Measurements from ENCODE around the gene ATF2. TPM values are rescaled to one million over a fixed set of nuclear protein-coding genes. Genes with fewer than 3 reads are reported as not detected.

Gene ATF2
- polyA plus RNA-seq, 3 donors: 17.4 to 24.0 (median 22.1) TPM

DNA sequence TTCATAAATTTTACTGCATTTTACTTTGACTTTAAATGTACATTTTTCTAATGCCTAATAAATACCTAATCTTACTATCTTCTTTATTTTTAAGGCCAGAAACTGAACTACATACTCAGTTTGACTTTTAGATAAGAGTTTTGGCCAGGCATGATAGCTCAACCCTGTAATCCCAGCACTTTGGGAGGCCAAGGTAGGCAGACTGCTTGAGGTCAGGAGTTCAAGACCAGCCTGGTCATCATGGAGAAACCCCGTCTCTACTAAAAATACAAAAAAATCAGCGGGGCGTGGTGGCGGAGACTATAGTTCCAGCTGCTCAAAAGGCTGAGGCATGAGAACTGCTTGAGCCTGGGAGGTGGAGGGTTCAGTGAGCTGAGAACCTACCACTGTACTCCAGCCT is 9.1 kb downstream of the ATF2 start:
- peak overlapping the region in 1 of 7 donors; percentile 23 for H3K27ac Mint-ChIP-seq

DNA sequence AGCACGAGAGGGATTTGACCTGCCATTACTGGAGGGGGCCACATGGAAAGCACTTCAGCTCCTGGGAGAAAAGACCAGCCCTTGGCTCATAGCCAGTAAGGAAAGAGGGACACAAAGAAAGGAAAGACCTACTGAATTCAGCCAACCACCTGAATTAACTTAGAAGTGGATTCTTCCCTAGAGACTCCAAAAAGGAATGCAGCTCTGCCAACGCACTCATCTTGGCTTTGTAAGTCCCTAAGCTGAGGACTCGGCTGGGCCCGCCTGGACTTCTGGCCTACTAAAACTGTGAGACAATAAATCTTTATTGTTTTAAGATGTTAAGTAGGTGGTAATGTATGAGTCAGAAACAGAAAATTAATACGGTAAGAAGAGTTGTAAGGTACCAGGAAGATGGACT is 11.5 kb downstream of the ATF2 start:
- H3K27me3 ChIP-seq (ENCODE audit: control insufficient read depth in 2 of 2, insufficient read depth in 2 of 2, low read length in 2 of 2): no peaks in the 10 kb centered on the region
- peaks cover 97% of the 10 kb centered on the region for H3K79me2 ChIP-seq (ENCODE audit: insufficient read depth, low read length)
- no peak overlapping the region for H3K9ac ChIP-seq (ENCODE audit: insufficient read depth, low read length, poor library complexity, severe bottlenecking)
- peaks cover 89% of the 10 kb centered on the region for H4K20me1 ChIP-seq (ENCODE audit: insufficient read depth, low read length)
- H3K4me3 ChIP-seq (replicated peaks in 1 of 3; ENCODE audit: low read depth in 2 of 3, low read length in 3 of 3): no peak overlapping the region
- intact Hi-C loops (cut with micrococcal nuclease): no loop called here
- H3K36me3 ChIP-seq (replicated peaks in 1 of 2; ENCODE audit: control insufficient read depth in 1 of 2, insufficient read depth in 2 of 2, low read length in 2 of 2): peaks cover 6 to 10% of the 10 kb centered on the region in 2 donors
- H3K9me3 Mint-ChIP-seq: no peaks in the 10 kb centered on the region
- H3K27me3 Mint-ChIP-seq (ENCODE audit: low read depth in 3 of 3): no peaks in the 10 kb centered on the region
- no peak overlapping the region for H2AFZ ChIP-seq (ENCODE audit: insufficient read depth, low read depth, low read length, poor library complexity, severe bottlenecking)
- peaks cover 5 to 8% of the 10 kb centered on the region in 2 donors for H3K36me3 Mint-ChIP-seq
- no peaks in the 10 kb centered on the region for H3K4me1 ChIP-seq (ENCODE audit: control insufficient read depth in 1 of 2, insufficient read depth in 2 of 2, low read length in 2 of 2)
- WGBS (ENCODE audit: insufficient coverage): no CpG with 5 or more reads among the region's 5 CpGs
- DNase-seq: no peak
- no peak overlapping the region for H3K4me2 ChIP-seq (replicated peaks; ENCODE audit: extremely low read depth, low read length, poor library complexity, severe bottlenecking)
- H3K27ac Mint-ChIP-seq: peak overlapping the region in 4 of 7 donors; percentile 8 to 60 (median 48)
- no peak overlapping the region for H3K4me3 Mint-ChIP-seq
- H3K27ac ChIP-seq (ENCODE audit: low read depth in 1 of 2, low read length in 2 of 2): no peak overlapping the region
- H3K4me1 Mint-ChIP-seq: peaks cover 6% of the 10 kb centered on the region
- no peaks in the 10 kb centered on the region for H3K9me3 ChIP-seq (replicated peaks in 1 of 2; ENCODE audit: control insufficient read depth in 1 of 2, insufficient read depth in 1 of 2, low read length in 2 of 2)
- TF ChIP-seq, protein P1, sequence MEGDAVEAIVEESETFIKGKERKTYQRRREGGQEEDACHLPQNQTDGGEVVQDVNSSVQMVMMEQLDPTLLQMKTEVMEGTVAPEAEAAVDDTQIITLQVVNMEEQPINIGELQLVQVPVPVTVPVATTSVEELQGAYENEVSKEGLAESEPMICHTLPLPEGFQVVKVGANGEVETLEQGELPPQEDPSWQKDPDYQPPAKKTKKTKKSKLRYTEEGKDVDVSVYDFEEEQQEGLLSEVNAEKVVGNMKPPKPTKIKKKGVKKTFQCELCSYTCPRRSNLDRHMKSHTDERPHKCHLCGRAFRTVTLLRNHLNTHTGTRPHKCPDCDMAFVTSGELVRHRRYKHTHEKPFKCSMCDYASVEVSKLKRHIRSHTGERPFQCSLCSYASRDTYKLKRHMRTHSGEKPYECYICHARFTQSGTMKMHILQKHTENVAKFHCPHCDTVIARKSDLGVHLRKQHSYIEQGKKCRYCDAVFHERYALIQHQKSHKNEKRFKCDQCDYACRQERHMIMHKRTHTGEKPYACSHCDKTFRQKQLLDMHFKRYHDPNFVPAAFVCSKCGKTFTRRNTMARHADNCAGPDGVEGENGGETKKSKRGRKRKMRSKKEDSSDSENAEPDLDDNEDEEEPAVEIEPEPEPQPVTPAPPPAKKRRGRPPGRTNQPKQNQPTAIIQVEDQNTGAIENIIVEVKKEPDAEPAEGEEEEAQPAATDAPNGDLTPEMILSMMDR (IDR thresholded peaks at IDR 0.05): no peak

More for the DNA sequence above, 9.1 kb downstream of the ATF2 start:
- Mint-ChIP-seq H3K4me3 (no peak overlapping the region), H3K9me3 (no peaks in the 10 kb centered on the region), H3K36me3 (peaks cover 5 to 8% of the 10 kb centered on the region in 2 donors), H3K27me3 (ENCODE audit: low read depth in 3 of 3) (no peaks in the 10 kb centered on the region), H3K4me1 (peaks cover 6% of the 10 kb centered on the region)
- Histone ChIP-seq H3K9ac (ENCODE audit: insufficient read depth, low read length, poor library complexity, severe bottlenecking) (no peak overlapping the region), H3K4me1 (ENCODE audit: control insufficient read depth in 1 of 2, insufficient read depth in 2 of 2, low read length in 2 of 2) (no peaks in the 10 kb centered on the region), H3K4me3 (replicated peaks in 1 of 3; ENCODE audit: low read depth in 2 of 3, low read length in 3 of 3) (no peak overlapping the region), H2AFZ (ENCODE audit: insufficient read depth, low read depth, low read length, poor library complexity, severe bottlenecking) (no peak overlapping the region), H3K36me3 (replicated peaks in 1 of 2; ENCODE audit: control insufficient read depth in 1 of 2, insufficient read depth in 2 of 2, low read length in 2 of 2) (peaks cover 6 to 10% of the 10 kb centered on the region in 2 donors), H3K79me2 (ENCODE audit: insufficient read depth, low read length) (peaks cover 95% of the 10 kb centered on the region), H3K27ac (ENCODE audit: low read depth in 1 of 2, low read length in 2 of 2) (no peak overlapping the region), H3K4me2 (replicated peaks; ENCODE audit: extremely low read depth, low read length, poor library complexity, severe bottlenecking) (no peak overlapping the region), H3K9me3 (replicated peaks in 1 of 2; ENCODE audit: control insufficient read depth in 1 of 2, insufficient read depth in 1 of 2, low read length in 2 of 2) (no peaks in the 10 kb centered on the region), H4K20me1 (ENCODE audit: insufficient read depth, low read length) (peaks cover 86% of the 10 kb centered on the region), H3K27me3 (ENCODE audit: control insufficient read depth in 2 of 2, insufficient read depth in 2 of 2, low read length in 2 of 2) (no peaks in the 10 kb centered on the region)
- TF ChIP-seq, protein P1 (IDR thresholded peaks at IDR 0.05): no peak
- intact Hi-C loops (cut with micrococcal nuclease): no loop called here
- WGBS (ENCODE audit: insufficient coverage): no CpG with 5 or more reads among the region's 4 CpGs
- no peak for DNase-seq
